ENCODE measurements around the gene MMP23B. TPM values are rescaled to one million over a fixed set of nuclear protein-coding genes. Genes with fewer than 3 reads are reported as not detected.
A peak's percentile ranks its signal among the peaks of the same experiment; 100 is the strongest.

The MMP23B gene
- total and polyA plus RNA-seq, 9 donors: 0.88 to 128 (median 67.3) TPM

- Histone ChIP-seq H3K27ac (no peak overlapping the region), H3K27me3 (no peaks in the 10 kb centered on the region), H3K36me3 (no peaks in the 10 kb centered on the region), H3K9me3 (no peaks in the 10 kb centered on the region), H3K4me3 (no peak overlapping the region), H3K4me1 (ENCODE audit: insufficient read depth) (no peaks in the 10 kb centered on the region)
- DNase-seq: peak in 2 of 5 donors; percentile 46 to 51
- intact Hi-C loops (cut with DNase I): loop anchor here in 1 of 4 donors (5.0 kb wide), 1 partner anchor 61 kb away; no protein-coding TSS in a partner anchor
- 71 to 84% (median 75%) methylated on average over 25 of the region's 25 CpGs for WGBS, 3 donors
- peak in 2 of 3 donors; percentile 17 to 19 for TF ChIP-seq CTCF (IDR thresholded peaks at IDR 0.05)
- TF ChIP-seq EP300 (IDR thresholded peaks at IDR 0.05): no peak
These were observed 33.9 kb downstream of the MMP23B start for GRCh38 chr1:1665815-1666251.

- intact Hi-C loops (cut with DNase I): loop anchor here in 1 of 4 donors (5.0 kb wide), 1 partner anchor 61 kb away; no protein-coding TSS in a partner anchor
- TF ChIP-seq EP300 (IDR thresholded peaks at IDR 0.05) (no peak), CTCF (IDR thresholded peaks at IDR 0.05) (no peak), POLR2A (IDR thresholded peaks at IDR 0.05) (no peak)
- Histone ChIP-seq H3K27me3 (no peaks in the 10 kb centered on the region), H3K9me3 (no peaks in the 10 kb centered on the region), H3K27ac (no peak overlapping the region), H3K4me3 (no peak overlapping the region), H3K36me3 (no peaks in the 10 kb centered on the region), H3K4me1 (ENCODE audit: insufficient read depth) (no peaks in the 10 kb centered on the region)
- 91 to 94% (median 91%) methylated on average over 15 of the region's 15 CpGs for WGBS, 3 donors
- peak in 2 of 5 donors; percentile 16 to 26 for DNase-seq
These were observed 34.6 kb downstream of the MMP23B start for GRCh38 chr1:1666526-1666925.

GRCh38 chr1:1669468-1670440, 37.8 kb downstream of the MMP23B start:
- no peaks in the 10 kb centered on the region for H3K9me3 ChIP-seq
- peak in 2 of 5 donors; percentile 22 to 35 for DNase-seq
- H3K27ac ChIP-seq: no peak overlapping the region
- TF ChIP-seq EP300 (IDR thresholded peaks at IDR 0.05) (no peak), CTCF (IDR thresholded peaks at IDR 0.05) (no peak), POLR2A (IDR thresholded peaks at IDR 0.05) (no peak)
- no peaks in the 10 kb centered on the region for H3K4me1 ChIP-seq (ENCODE audit: insufficient read depth)
- no peaks in the 10 kb centered on the region for H3K36me3 ChIP-seq
- intact Hi-C loops (cut with DNase I): loop anchor here in 1 of 4 donors (5.0 kb wide), 1 partner anchor 58 kb away; no protein-coding TSS in a partner anchor
- H3K27me3 ChIP-seq: no peaks in the 10 kb centered on the region
- 86 to 92% (median 90%) methylated on average over 43 of the region's 43 CpGs for WGBS, 3 donors
- no peak overlapping the region for H3K4me3 ChIP-seq

GRCh38 chr1:1670866-1671265, 38.9 kb downstream of the MMP23B start:
- intact Hi-C loops (cut with DNase I): no loop called here
- no peak for TF ChIP-seq EP300 (IDR thresholded peaks at IDR 0.05)
- TF ChIP-seq CTCF (IDR thresholded peaks at IDR 0.05): no peak
- no peak for TF ChIP-seq POLR2A (IDR thresholded peaks at IDR 0.05)
- no peaks in the 10 kb centered on the region for H3K36me3 ChIP-seq
- no peak overlapping the region for H3K27ac ChIP-seq
- H3K4me3 ChIP-seq: no peak overlapping the region
- no peaks in the 10 kb centered on the region for H3K9me3 ChIP-seq
- H3K4me1 ChIP-seq (ENCODE audit: insufficient read depth): no peaks in the 10 kb centered on the region
- H3K27me3 ChIP-seq: no peaks in the 10 kb centered on the region
- DNase-seq: peak in 2 of 5 donors; percentile 24 to 31
- WGBS, 3 donors: 89 to 94% (median 90%) methylated on average over 24 of the region's 24 CpGs

Measured in ovary (tissue), 9 donors.